GM23338 (cell line): ENCODE results near the gene TFF1. TPM values are rescaled to one million over a fixed set of nuclear protein-coding genes. Genes with fewer than 3 reads are reported as not detected.

Source experiments
- ATAC-seq: fragments of 200-7000 bp; cut with Tn5 transposase; 3 replicates; pipeline ENCODE4 v1.9.1; 2020
- DNase-seq: peaks from one replicate; pipeline ENCODE4 v3.0.0-alpha.2; 2015; ENCODE audit warnings: low spot score
- H2AFZ ChIP-seq: fragments of 200-600 bp; sonication (generic); 2 replicates; pipeline ENCODE4 v1.8.0; 2016; ENCODE audit warnings: antibody characterized with exemption, mild to moderate bottlenecking, moderate library complexity
- H3F3A ChIP-seq: fragments of 200-600 bp; sonication (generic); replicated peaks from 2 replicates; pipeline ENCODE4 v1.8.0; 2017; ENCODE audit warnings: antibody characterized with exemption, mixed run types, low read depth
- H3K27ac ChIP-seq: fragments of 200-600 bp; sonication (generic); 2 replicates; pipeline ENCODE4 v1.6.1; 2016; ENCODE audit warnings: low read depth
- H3K27me3 ChIP-seq: fragments of 200-600 bp; sonication (generic); 2 replicates; pipeline ENCODE4 v1.8.0; 2016; ENCODE audit warnings: mild to moderate bottlenecking, mixed run types, moderate library complexity; ENCODE audit not compliant: insufficient read depth
- H3K36me3 ChIP-seq: fragments of 200-600 bp; sonication (generic); 2 replicates; pipeline ENCODE4 v1.8.0; 2016; ENCODE audit warnings: mild to moderate bottlenecking; ENCODE audit not compliant: insufficient read depth
- H3K4me1 ChIP-seq: fragments of 200-600 bp; sonication (generic); 2 replicates; pipeline ENCODE4 v1.8.0; 2016; ENCODE audit warnings: mild to moderate bottlenecking, moderate library complexity; ENCODE audit not compliant: insufficient read depth
- H3K4me2 ChIP-seq: fragments of 200-600 bp; sonication (generic); 2 replicates; pipeline ENCODE4 v1.7.1; 2017; ENCODE audit warnings: mixed run types
- H3K4me3 ChIP-seq: fragments of 200-600 bp; sonication (generic); 2 replicates; pipeline ENCODE4 v1.6.1; 2016; ENCODE audit warnings: mixed run types
- H3K79me2 ChIP-seq: fragments of 200-600 bp; sonication (generic); replicated peaks from 2 replicates; pipeline ENCODE4 v1.8.0; 2017; ENCODE audit warnings: mild to moderate bottlenecking; ENCODE audit not compliant: insufficient read depth
- H3K9me2 ChIP-seq: fragments of 200-600 bp; sonication (generic); 2 replicates; pipeline ENCODE4 v1.8.0; 2017; ENCODE audit not compliant: insufficient read depth
- H4K20me1 ChIP-seq: fragments of 200-600 bp; sonication (generic); replicated peaks from 2 replicates; pipeline ENCODE4 v1.8.0; 2017; ENCODE audit warnings: mild to moderate bottlenecking; ENCODE audit not compliant: insufficient read depth
- H3K27ac Mint-ChIP-seq: 2 replicates; pipeline ENCODE4 v1.8.0; 2020; ENCODE audit warnings: inconsistent platforms, mild to moderate bottlenecking, moderate library complexity, mixed read lengths
- H3K27me3 Mint-ChIP-seq: 3 replicates; pipeline ENCODE4 v1.8.0; 2022; ENCODE audit warnings: low read depth, mild to moderate bottlenecking, moderate library complexity, mixed read lengths, inconsistent platforms; ENCODE audit not compliant: insufficient read depth, poor library complexity
- H3K36me3 Mint-ChIP-seq: 3 replicates; pipeline ENCODE4 v1.8.0; 2021; ENCODE audit warnings: low read depth, mild to moderate bottlenecking, inconsistent platforms, moderate library complexity, mixed read lengths
- H3K4me1 Mint-ChIP-seq: 3 replicates; pipeline ENCODE4 v1.8.0; 2020; ENCODE audit warnings: mild to moderate bottlenecking, inconsistent platforms, mixed read lengths
- H3K4me3 Mint-ChIP-seq: 3 replicates; pipeline ENCODE4 v1.8.0; 2021; ENCODE audit warnings: moderate library complexity, mild to moderate bottlenecking, inconsistent platforms, mixed read lengths
- H3K9me3 Mint-ChIP-seq: 3 replicates; pipeline ENCODE4 v1.8.0; 2020; ENCODE audit warnings: moderate library complexity, mild to moderate bottlenecking, inconsistent platforms, mixed read lengths
- CTCF ChIP-seq, 2 experiments: fragments of 200-600 bp in 1 of 2; sonication (generic) in 1 of 2; conservative IDR thresholded peaks; 2 replicates each; pipeline versions ENCODE4 v1.5.1 to v1.6.1; 2016 to 2017; ENCODE audit warnings: antibody characterized with exemption in 2 of 2, low read depth in 2 of 2, mild to moderate bottlenecking in 2 of 2, moderate library complexity in 1 of 2
- ETS1 ChIP-seq: IDR thresholded peaks from 2 replicates; pipeline ENCODE4 v1.6.1; 2016; ENCODE audit warnings: antibody characterized with exemption
- EZH2phosphoT487 ChIP-seq: fragments of 200-600 bp; sonication (generic); IDR thresholded peaks from one replicate; pipeline ENCODE4 v1.8.1; 2018; ENCODE audit warnings: antibody characterized with exemption; ENCODE audit not compliant: unreplicated experiment
- POLR2AphosphoS5 ChIP-seq: IDR thresholded peaks from 2 replicates; pipeline ENCODE4 v1.6.1; 2016; ENCODE audit warnings: antibody characterized with exemption, low read depth
- STAT1 ChIP-seq: IDR thresholded peaks from one replicate; pipeline ENCODE4 v1.6.1; 2016; ENCODE audit warnings: antibody characterized with exemption; ENCODE audit not compliant: unreplicated experiment
- ZNF114 ChIP-seq: fragments of 250-450 bp; sonication (Bioruptor Pico); IDR thresholded peaks from 2 replicates; pipeline ENCODE4 v1.5.0; 2020; ENCODE audit warnings: mild to moderate bottlenecking, moderate library complexity
- ZNF462 ChIP-seq: fragments of 250-450 bp; sonication (Bioruptor Pico); IDR thresholded peaks from 2 replicates; pipeline ENCODE4 v1.5.0; 2020; ENCODE audit warnings: mild to moderate bottlenecking, moderate library complexity
- polyA plus RNA-seq: library from polyadenylated mRNA; unstranded; fragments of >200 nt; fragmentation: Nextera tagmentation; extraction: Ambion mirVana; gene quantifications from 2 replicates; pipeline ENCODE4 v1.2.1, GENCODE V29; 2016
- total RNA-seq: library from RNA; depleted of rRNA; stranded (reverse); fragments of >200 nt; shearing (Covaris generic); gene quantifications from 2 replicates; pipeline ENCODE4 v1.2.3, GENCODE V29; 2014
- TF ChIP-seq, protein P1 (sequence below): IDR thresholded peaks from one replicate; pipeline ENCODE4 v1.6.1; 2018; ENCODE audit warnings: antibody characterized with exemption; ENCODE audit not compliant: unreplicated experiment

Gene TFF1
- total and polyA plus RNA-seq, 2 experiments from 2014 or later = not detected

GRCh38 chr21:42401820-42402251 is 35.5 kb upstream of the TFF1 start (continued):
- TF ChIP-seq CTCF (conservative IDR thresholded peaks at IDR 0.05; ENCODE audit: low read depth in 2 of 2) = no peak
- TF ChIP-seq, protein P1, sequence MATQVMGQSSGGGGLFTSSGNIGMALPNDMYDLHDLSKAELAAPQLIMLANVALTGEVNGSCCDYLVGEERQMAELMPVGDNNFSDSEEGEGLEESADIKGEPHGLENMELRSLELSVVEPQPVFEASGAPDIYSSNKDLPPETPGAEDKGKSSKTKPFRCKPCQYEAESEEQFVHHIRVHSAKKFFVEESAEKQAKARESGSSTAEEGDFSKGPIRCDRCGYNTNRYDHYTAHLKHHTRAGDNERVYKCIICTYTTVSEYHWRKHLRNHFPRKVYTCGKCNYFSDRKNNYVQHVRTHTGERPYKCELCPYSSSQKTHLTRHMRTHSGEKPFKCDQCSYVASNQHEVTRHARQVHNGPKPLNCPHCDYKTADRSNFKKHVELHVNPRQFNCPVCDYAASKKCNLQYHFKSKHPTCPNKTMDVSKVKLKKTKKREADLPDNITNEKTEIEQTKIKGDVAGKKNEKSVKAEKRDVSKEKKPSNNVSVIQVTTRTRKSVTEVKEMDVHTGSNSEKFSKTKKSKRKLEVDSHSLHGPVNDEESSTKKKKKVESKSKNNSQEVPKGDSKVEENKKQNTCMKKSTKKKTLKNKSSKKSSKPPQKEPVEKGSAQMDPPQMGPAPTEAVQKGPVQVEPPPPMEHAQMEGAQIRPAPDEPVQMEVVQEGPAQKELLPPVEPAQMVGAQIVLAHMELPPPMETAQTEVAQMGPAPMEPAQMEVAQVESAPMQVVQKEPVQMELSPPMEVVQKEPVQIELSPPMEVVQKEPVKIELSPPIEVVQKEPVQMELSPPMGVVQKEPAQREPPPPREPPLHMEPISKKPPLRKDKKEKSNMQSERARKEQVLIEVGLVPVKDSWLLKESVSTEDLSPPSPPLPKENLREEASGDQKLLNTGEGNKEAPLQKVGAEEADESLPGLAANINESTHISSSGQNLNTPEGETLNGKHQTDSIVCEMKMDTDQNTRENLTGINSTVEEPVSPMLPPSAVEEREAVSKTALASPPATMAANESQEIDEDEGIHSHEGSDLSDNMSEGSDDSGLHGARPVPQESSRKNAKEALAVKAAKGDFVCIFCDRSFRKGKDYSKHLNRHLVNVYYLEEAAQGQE = no peak

GRCh38 chr21:42401154-42401553 is 34.8 kb upstream of the TFF1 start:
- Histone ChIP-seq H3K4me1 (no peaks in the 10 kb centered on the region), H3K4me3 (no peak overlapping the region), H3K4me2 (no peak overlapping the region), H2AFZ (no peak overlapping the region), H3F3A (no peaks in the 10 kb centered on the region), H3K9me2 (0 out of 2 replicates have a peak, but pooled peaks cover 3% of the 10 kb centered on the region), H3K36me3 (no peaks in the 10 kb centered on the region), H3K27me3 (no peaks in the 10 kb centered on the region), H4K20me1 (no peaks in the 10 kb centered on the region), H3K27ac (no peak overlapping the region), H3K79me2 (no peaks in the 10 kb centered on the region)
- H3K9me3 Mint-ChIP-seq = peaks cover 5% of the 10 kb centered on the region; the same call in 1 of the 3 replicates
- ATAC-seq = no peak
- H3K27ac Mint-ChIP-seq = no peak overlapping the region
- peaks cover 5% of the 10 kb centered on the region for H3K27me3 Mint-ChIP-seq
- no peaks in the 10 kb centered on the region; the same call in 1 of the 3 replicates for H3K36me3 Mint-ChIP-seq
- no peak for DNase-seq
- H3K4me3 Mint-ChIP-seq = no peak overlapping the region
- peaks cover 5% of the 10 kb centered on the region; the same call in 2 of the 3 replicates for H3K4me1 Mint-ChIP-seq
- TF ChIP-seq STAT1 = no peak
- no peak for TF ChIP-seq POLR2AphosphoS5
- TF ChIP-seq EZH2phosphoT487 = no peak
- TF ChIP-seq ETS1 = no peak
- TF ChIP-seq, protein P1 = no peak
- TF ChIP-seq ZNF114 (CRISPR knock-in tag) = no peak
- TF ChIP-seq ZNF462 (CRISPR knock-in tag) = no peak
